ENCODE results near the gene ATP8A1. TPM values are rescaled to one million over a fixed set of nuclear protein-coding genes. Genes with fewer than 3 reads are reported as not detected.

Gene ATP8A1
- total and polyA plus RNA-seq, 2 of the 8 experiments (the other 6 are each of a cell fraction or from before 2014, with no cell fraction given) = 3.7 to 14.9 TPM

- ChIA-PET POLR2A (ENCODE audit: partially characterized antibody) (interaction anchor here (0.8 to 1.5 kb wide), 4 partner anchors 15 to 525 kb away, joined by 3 to 4 read pairs (median 3); partner anchors contain the start of gene SHISA3), CTCF (ENCODE audit: partially characterized antibody) (interaction anchor here (0.6 to 9.8 kb wide), 32 partner anchors 8 to 376 kb away, joined by 3 to 82 read pairs (median 4); partner anchors contain the start of gene SHISA3)
- H3K56ac ChIP-seq (replicated peaks; ENCODE audit: insufficient read length, low read depth, low read length) = no peak overlapping the region
- TF ChIP-seq CTCF (IDR thresholded peaks at IDR 0.05; ENCODE audit: control extremely low read depth in 1 of 3, insufficient read depth in 1 of 3, low read depth in 1 of 3, low read length in 3 of 3) = peak in 2 of 3 experiments; percentile 6 to 40; a peak in 2 of 4 replicates
- no peak for TF ChIP-seq SP2 (IDR thresholded peaks at IDR 0.05; ENCODE audit: low read length)
- TF ChIP-seq RAD21 (IDR thresholded peaks at IDR 0.05 in 1 of 2, conservative IDR thresholded peaks at IDR 0.05 in 1 of 2; ENCODE audit: low read depth in 2 of 2, low read length in 2 of 2) = peak; percentile 59 to 62
- no peak overlapping the region for H3K23ac ChIP-seq (ENCODE audit: insufficient read length)
- H4K5ac ChIP-seq (ENCODE audit: insufficient read length, low read depth, low read length) = no peak overlapping the region
- H3K23me2 ChIP-seq (ENCODE audit: low read depth, low read length) = no peaks in the 10 kb centered on the region
- no peaks in the 10 kb centered on the region; a peak in 1 of 4 replicates for H3K9me3 ChIP-seq (ENCODE audit: insufficient read depth in 2 of 2, low read depth in 1 of 2, low read length in 1 of 2)
- no peak overlapping the region for H3K4me2 ChIP-seq (ENCODE audit: insufficient read depth in 1 of 2, low read depth in 2 of 2, low read length in 2 of 2)
- no peak overlapping the region for H2AFZ ChIP-seq (ENCODE audit: low read length)
- H4K20me1 ChIP-seq (replicated peaks in 1 of 2; ENCODE audit: control insufficient read depth in 1 of 2, insufficient read depth in 2 of 2, low read length in 2 of 2) = no peaks in the 10 kb centered on the region
- no peaks in the 10 kb centered on the region; a peak in 1 of 7 replicates for H3K4me1 ChIP-seq (replicated peaks in 1 of 4; ENCODE audit: control insufficient read depth in 3 of 4, insufficient read depth in 4 of 4, low read length in 3 of 4)
- H3K79me1 ChIP-seq (ENCODE audit: low read depth, low read length) = no peaks in the 10 kb centered on the region
- H3K4me3 ChIP-seq (ENCODE audit: extremely low read depth in 1 of 4, insufficient read depth in 2 of 4, low read depth in 3 of 4, low read length in 4 of 4) = no peak overlapping the region
- H3K27me3 ChIP-seq (replicated peaks in 1 of 4; ENCODE audit: control insufficient read depth in 3 of 4, extremely low read depth in 1 of 4, insufficient read depth in 3 of 4, low read length in 3 of 4) = 0 out of 7 replicates have a peak, but pooled peaks cover 0 to 2% (median 0%) of the 10 kb centered on the region in 4 experiments
- H2BK12ac ChIP-seq (ENCODE audit: low read depth, low read length) = no peak overlapping the region
- no peak overlapping the region for H3K4ac ChIP-seq (replicated peaks; ENCODE audit: insufficient read length, low read depth, low read length)
- H2BK120ac ChIP-seq (replicated peaks; ENCODE audit: low read depth, low read length) = no peak overlapping the region
- no peak overlapping the region for H2BK5ac ChIP-seq (ENCODE audit: low read depth, low read length)
- 0 out of 2 replicates have a peak overlapping the region, but pooled peaks have one; percentile 46 for H2BK15ac ChIP-seq (ENCODE audit: low read length)
- no peak overlapping the region for H3K18ac ChIP-seq (ENCODE audit: extremely low read depth, low read length)
- H3K27ac ChIP-seq (ENCODE audit: low read depth, low read length) = no peak overlapping the region
- H2BK20ac ChIP-seq (ENCODE audit: low read length) = no peak overlapping the region
- no peaks in the 10 kb centered on the region for H3K79me2 ChIP-seq (ENCODE audit: control insufficient read depth in 1 of 2, insufficient read depth in 2 of 2, low read length in 2 of 2)
- no peak overlapping the region for H4K8ac ChIP-seq (ENCODE audit: extremely low read depth, insufficient read depth, low read length)
- H3K14ac ChIP-seq (ENCODE audit: insufficient read length) = no peak overlapping the region
- DNase-seq (ENCODE audit: low read depth in 1 of 2, low spot score in 2 of 2) = no peak
- H3K36me3 ChIP-seq (ENCODE audit: control insufficient read depth in 2 of 4, insufficient read depth in 4 of 4, low read length in 3 of 4) = no peaks in the 10 kb centered on the region; a peak in 1 of 8 replicates
- H4K91ac ChIP-seq (replicated peaks; ENCODE audit: insufficient read length, low read length) = no peak overlapping the region
- no peak overlapping the region for H3K9ac ChIP-seq (replicated peaks in 1 of 4; ENCODE audit: extremely low read depth in 1 of 4, low read depth in 3 of 4, low read length in 3 of 4)
- no peak for FAIRE-seq
- no peak overlapping the region for H2AK5ac ChIP-seq (ENCODE audit: low read depth, low read length)
- 67% methylated on average over 2 of the region's 2 CpGs; no CpG with 5 or more reads in 1 of the 2 experiments for WGBS, 2 experiments (ENCODE audit: extremely low coverage in 1 of 2, insufficient coverage in 1 of 2, insufficient read length in 1 of 2, insufficient replicate concordance in 2 of 2, low coverage in 1 of 2, low lambda C conversion rate in 2 of 2, missing lambda C conversion rate in 1 of 2)
These were observed 285.3 kb downstream of the ATP8A1 start for GRCh38 chr4:42371305-42372252.
